Left lung (tissue), 10 donors: ENCODE results near the gene PRSS12. TPM values are rescaled to one million over a fixed set of nuclear protein-coding genes. Genes with fewer than 3 reads are reported as not detected.

Experiments used
- ATAC-seq: fragments of 200-7000 bp; cut with Tn5 transposase; one replicate; pipeline ENCODE4 v1.9.1; 2020; ENCODE audit warnings: moderate library complexity
- DNase-seq, 4 donors: peaks; one replicate each; pipeline ENCODE4 v3.0.0-alpha.2; 2013 to 2020
- H3K27ac ChIP-seq, 2 donors: fragments of 200-600 bp; sonication (generic) in 1 of 2; one replicate each; pipeline versions ENCODE4 v1.5.0 to v1.8.0; 2020 to 2021
- H3K27me3 ChIP-seq, 2 donors: fragments of 200-600 bp; sonication (generic) in 1 of 2; one replicate each; pipeline versions ENCODE4 v1.5.0 to v1.8.0; 2020 to 2021
- H3K36me3 ChIP-seq, 2 donors: fragments of 200-600 bp; sonication (generic) in 1 of 2; one replicate each; pipeline versions ENCODE4 v1.5.0 to v1.8.0; 2020 to 2021
- H3K4me1 ChIP-seq, 2 donors: fragments of 200-600 bp; one replicate each; pipeline ENCODE4 v1.8.0; 2021
- H3K4me3 ChIP-seq, 2 donors: fragments of 200-600 bp; sonication (generic) in 1 of 2; one replicate each; pipeline versions ENCODE4 v1.5.0 to v1.8.0; 2020 to 2021; ENCODE audit warnings: mild to moderate bottlenecking in 1 of 2
- H3K9me3 ChIP-seq, 2 donors: fragments of 200-600 bp; sonication (generic) in 1 of 2; one replicate each; pipeline versions ENCODE4 v1.5.0 to v1.8.0; 2020 to 2021
- intact Hi-C, 2 donors: fragments of 100-400 bp; cut with DNase I; formaldehyde crosslinking; loops; one replicate each; pipeline versions ENCODE4 v1.11.2 to v1.14.2; 2022
- polyA plus RNA-seq, 6 donors: library from polyadenylated mRNA; unstranded; fragments of 120-200 nt; gene quantifications; one replicate each; pipeline ENCODE4 v1.2.1, GENCODE V29; 2013; ENCODE audit not compliant: insufficient read length in 6 of 6
- total RNA-seq, 2 donors: library from RNA; stranded (reverse); fragmentation: NEBNext Ultra II Directional; extraction: Animal tissue kit (Norgen Biotek cat#: 25700); gene quantifications; one replicate each; pipeline ENCODE4 v1.2.1, GENCODE V29; 2021
- TF ChIP-seq, protein P1 (sequence below), 2 donors: fragments of 200-600 bp; sonication (generic) in 1 of 2; IDR thresholded peaks; one replicate each; pipeline versions ENCODE4 v1.5.0 to v1.8.0; 2021; ENCODE audit warnings: antibody characterized with exemption in 2 of 2
- donor health status: DM: no; HTN: yes; CAD: no.
- donor health status: DM: no; HTN: no; CAD: no.

The PRSS12 gene
- total and polyA plus RNA-seq, 8 donors = 3.8 to 49.8 (median 38.8) TPM

DNA sequence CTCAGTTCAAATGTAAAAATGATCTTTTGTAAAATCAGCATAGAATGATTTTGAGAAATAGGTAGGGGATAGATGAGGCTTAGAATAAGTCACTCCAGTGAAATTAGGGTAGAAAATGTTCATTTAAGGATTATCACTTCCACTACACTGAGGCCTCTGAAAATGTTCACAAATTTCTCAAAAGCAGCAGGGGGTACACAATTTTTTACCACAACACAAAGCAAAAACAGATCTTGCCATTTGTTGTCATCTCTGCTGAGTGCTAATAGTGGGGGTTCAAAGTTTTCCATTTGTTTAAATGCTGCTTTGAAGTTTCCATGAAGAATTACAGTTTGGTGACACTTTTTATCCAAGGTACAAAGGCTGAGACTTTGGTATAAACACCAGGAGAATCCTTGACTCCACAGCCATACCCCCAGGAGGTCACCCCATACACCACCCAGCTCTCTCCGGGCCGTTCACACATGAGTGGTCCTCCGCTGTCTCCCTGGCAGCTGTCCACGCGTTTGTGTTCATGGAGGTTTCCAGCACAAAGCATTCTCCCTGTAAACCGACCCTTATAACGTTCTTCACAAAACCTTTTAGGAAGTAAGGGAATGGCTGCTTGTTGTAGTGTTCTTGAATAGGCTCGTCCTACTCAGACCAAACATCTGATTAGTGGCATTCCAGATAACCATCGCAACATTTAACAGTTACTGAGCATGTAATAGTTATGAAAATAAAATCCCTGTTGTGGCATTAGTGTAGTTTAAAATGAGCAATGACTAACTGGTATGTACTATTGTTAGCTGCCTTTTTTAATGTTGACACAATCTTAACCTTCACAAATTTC lies 71.0 kb downstream of the PRSS12 start:
- ATAC-seq (no peak), DNase-seq (peak in 1 of 4 donors; percentile 34)
- intact Hi-C loops = no loop called here
- Histone ChIP-seq H3K36me3 (peaks cover 0 to 24% of the 10 kb centered on the region in 2 donors), H3K4me3 (peak overlapping the region in 1 of 2 donors; percentile 77), H3K4me1 (peaks cover 12 to 51% of the 10 kb centered on the region in 2 donors), H3K27me3 (no peaks in the 10 kb centered on the region), H3K27ac (peak overlapping the region in 1 of 2 donors; percentile 46), H3K9me3 (no peaks in the 10 kb centered on the region)
- TF ChIP-seq, protein P1, sequence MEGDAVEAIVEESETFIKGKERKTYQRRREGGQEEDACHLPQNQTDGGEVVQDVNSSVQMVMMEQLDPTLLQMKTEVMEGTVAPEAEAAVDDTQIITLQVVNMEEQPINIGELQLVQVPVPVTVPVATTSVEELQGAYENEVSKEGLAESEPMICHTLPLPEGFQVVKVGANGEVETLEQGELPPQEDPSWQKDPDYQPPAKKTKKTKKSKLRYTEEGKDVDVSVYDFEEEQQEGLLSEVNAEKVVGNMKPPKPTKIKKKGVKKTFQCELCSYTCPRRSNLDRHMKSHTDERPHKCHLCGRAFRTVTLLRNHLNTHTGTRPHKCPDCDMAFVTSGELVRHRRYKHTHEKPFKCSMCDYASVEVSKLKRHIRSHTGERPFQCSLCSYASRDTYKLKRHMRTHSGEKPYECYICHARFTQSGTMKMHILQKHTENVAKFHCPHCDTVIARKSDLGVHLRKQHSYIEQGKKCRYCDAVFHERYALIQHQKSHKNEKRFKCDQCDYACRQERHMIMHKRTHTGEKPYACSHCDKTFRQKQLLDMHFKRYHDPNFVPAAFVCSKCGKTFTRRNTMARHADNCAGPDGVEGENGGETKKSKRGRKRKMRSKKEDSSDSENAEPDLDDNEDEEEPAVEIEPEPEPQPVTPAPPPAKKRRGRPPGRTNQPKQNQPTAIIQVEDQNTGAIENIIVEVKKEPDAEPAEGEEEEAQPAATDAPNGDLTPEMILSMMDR (IDR thresholded peaks at IDR 0.05) = no peak

DNA sequence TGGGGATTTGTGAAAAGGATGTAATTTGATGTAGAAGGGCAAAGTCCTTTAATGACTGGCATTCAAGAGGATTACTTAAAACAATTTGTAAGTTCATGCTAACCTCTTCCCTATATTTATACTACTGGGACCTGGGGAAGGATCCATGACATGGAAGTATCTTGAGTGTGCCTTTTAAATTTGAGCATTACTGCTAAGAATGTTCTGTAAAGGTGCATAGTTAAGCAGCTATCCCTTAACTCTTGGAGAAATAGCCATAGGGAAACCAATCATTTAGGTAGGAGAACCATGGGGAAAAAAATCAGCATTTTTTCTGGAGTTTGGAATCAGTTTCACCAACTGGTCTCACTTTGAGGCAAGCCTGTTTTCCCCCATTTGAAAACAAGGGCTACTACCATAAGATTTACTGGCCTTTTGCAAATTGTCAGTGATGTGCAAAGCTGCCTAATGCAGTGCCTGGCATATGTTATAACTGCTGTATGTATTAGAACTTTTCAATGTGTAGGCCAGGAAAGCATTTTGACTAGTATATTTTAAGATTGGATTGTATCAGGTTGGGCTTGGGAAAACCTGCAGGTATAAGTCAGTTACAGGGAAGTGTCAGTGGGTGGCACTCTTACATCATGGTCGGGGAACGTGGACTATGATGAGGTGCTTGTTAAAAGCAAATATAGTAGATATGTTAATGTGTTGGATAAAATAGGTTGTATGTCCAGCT lies 72.1 kb downstream of the PRSS12 start:
- peaks cover 12 to 51% of the 10 kb centered on the region in 2 donors for H3K4me1 ChIP-seq
- H3K27me3 ChIP-seq = no peaks in the 10 kb centered on the region
- ATAC-seq (peak; percentile 70), DNase-seq (peak in 3 of 4 donors; percentile 54 to 77 (median 57))
- H3K4me3 ChIP-seq = peak overlapping the region in 1 of 2 donors; percentile 77
- TF ChIP-seq, protein P1 (IDR thresholded peaks at IDR 0.05) = peak in 1 of 2 donors; percentile 47
- intact Hi-C loops = no loop called here
- H3K36me3 ChIP-seq = peaks cover 0 to 24% of the 10 kb centered on the region in 2 donors
- no peaks in the 10 kb centered on the region for H3K9me3 ChIP-seq
- peak overlapping the region in 1 of 2 donors; percentile 46 for H3K27ac ChIP-seq

DNA sequence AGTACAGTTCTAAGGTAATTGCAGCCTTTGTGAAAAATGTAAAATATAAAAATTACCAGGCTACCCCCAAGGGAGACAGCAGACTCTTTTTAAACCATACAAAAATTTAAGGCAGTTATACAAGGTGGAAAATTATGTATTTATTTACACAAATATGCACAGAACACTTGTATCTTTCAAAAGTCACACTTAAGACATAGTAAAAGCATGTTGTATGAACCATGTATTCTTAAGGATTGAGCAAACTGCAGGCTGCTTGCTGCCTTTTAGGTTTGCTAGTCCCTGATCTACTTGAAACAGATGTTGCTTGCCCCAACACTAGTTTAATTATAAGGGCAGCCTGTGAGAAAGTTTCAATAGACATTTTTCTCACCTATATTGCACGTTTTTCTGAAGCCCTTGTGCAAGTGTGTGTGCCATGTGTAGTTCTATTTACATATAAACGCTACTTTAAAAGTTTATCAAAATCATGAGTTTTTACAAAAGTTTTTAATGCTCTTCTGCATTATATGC lies 72.8 kb downstream of the PRSS12 start:
- intact Hi-C loops = no loop called here
- H3K27ac ChIP-seq = peak overlapping the region in 1 of 2 donors; percentile 89
- peaks cover 0 to 24% of the 10 kb centered on the region in 2 donors for H3K36me3 ChIP-seq
- H3K27me3 ChIP-seq = no peaks in the 10 kb centered on the region
- no peak for DNase-seq
- H3K9me3 ChIP-seq = no peaks in the 10 kb centered on the region
- TF ChIP-seq, protein P1 (IDR thresholded peaks at IDR 0.05) = no peak
- no peak for ATAC-seq
- peak overlapping the region; percentile 74 to 77 for H3K4me3 ChIP-seq
- H3K4me1 ChIP-seq = peaks cover 12 to 51% of the 10 kb centered on the region in 2 donors

DNA sequence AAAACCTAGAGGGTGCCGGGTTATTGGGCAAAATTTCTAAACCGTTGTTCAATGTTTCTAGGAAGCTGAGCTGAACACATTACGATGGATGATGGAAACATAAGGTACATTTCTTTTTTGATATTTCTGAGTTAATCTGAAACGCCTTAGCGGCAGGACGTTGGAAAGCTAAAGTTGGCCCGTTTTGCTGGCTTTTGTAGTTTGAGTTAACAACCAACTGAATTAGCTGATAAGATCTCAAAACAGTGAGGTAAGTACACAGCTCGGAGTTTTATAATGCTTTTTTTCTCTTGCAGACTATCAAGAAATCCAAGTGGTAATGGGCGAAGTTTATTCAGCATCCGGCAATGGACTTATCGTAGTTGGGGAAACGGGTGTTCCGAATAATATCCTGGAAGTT lies 73.5 kb downstream of the PRSS12 start:
- intact Hi-C loops = no loop called here
- DNase-seq (no peak), ATAC-seq (no peak)
- H3K4me1 ChIP-seq = peaks cover 12 to 48% of the 10 kb centered on the region in 2 donors
- peak overlapping the region; percentile 89 to 91 for H3K27ac ChIP-seq
- H3K27me3 ChIP-seq = no peaks in the 10 kb centered on the region
- peaks cover 0 to 24% of the 10 kb centered on the region in 2 donors for H3K36me3 ChIP-seq
- peak overlapping the region; percentile 74 to 77 for H3K4me3 ChIP-seq
- no peaks in the 10 kb centered on the region for H3K9me3 ChIP-seq
- TF ChIP-seq, protein P1 (IDR thresholded peaks at IDR 0.05) = no peak
